ENCODE measurements around the gene AGAP1.

DNA sequence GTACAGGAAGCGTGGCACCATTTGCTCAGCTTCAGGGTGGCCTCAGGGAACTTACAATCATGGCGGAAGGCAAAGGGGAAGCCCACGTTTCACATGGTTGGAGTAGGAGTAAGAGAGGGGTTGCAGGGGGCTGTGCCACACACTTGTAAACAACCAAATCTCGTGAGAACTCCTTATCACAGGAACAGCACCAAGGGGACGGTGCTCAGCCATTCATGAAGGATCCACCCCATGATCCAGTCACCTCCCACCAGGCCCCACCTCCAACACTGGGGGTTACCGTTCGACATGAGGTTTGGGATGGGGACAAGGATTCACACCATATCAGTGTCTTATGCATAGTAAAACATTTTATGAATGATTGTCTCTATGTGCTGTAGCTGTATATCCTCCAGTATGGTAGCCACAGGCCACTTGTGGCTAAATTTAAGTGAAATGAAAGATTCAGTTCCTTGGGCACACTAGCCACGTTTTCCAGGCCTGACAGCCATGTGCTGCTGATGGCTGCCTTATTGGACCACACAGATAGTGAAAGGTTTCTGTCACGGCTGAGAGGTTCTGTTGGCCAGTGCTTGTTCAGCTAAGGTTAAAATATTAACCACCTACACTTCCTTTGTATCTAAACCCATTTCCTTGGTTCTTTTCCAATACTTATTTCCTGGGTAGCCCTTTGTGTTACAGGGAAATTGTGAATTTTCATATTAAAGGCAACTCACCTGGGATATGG lies 77.3 kb downstream of the AGAP1 start:
- TF ChIP-seq EP300 (IDR thresholded peaks at IDR 0.05): no peak
- no peak for TF ChIP-seq RFX5 (IDR thresholded peaks at IDR 0.05)
- TF ChIP-seq, protein P1, sequence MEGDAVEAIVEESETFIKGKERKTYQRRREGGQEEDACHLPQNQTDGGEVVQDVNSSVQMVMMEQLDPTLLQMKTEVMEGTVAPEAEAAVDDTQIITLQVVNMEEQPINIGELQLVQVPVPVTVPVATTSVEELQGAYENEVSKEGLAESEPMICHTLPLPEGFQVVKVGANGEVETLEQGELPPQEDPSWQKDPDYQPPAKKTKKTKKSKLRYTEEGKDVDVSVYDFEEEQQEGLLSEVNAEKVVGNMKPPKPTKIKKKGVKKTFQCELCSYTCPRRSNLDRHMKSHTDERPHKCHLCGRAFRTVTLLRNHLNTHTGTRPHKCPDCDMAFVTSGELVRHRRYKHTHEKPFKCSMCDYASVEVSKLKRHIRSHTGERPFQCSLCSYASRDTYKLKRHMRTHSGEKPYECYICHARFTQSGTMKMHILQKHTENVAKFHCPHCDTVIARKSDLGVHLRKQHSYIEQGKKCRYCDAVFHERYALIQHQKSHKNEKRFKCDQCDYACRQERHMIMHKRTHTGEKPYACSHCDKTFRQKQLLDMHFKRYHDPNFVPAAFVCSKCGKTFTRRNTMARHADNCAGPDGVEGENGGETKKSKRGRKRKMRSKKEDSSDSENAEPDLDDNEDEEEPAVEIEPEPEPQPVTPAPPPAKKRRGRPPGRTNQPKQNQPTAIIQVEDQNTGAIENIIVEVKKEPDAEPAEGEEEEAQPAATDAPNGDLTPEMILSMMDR (IDR thresholded peaks at IDR 0.05): no peak
- TF ChIP-seq ESRRA (IDR thresholded peaks at IDR 0.05; ENCODE audit: borderline replicate concordance, low read length): no peak
- TF ChIP-seq RAD21 (conservative IDR thresholded peaks at IDR 0.05 in 1 of 2, IDR thresholded peaks at IDR 0.05 in 1 of 2): no peak
- TF ChIP-seq, protein P2, sequence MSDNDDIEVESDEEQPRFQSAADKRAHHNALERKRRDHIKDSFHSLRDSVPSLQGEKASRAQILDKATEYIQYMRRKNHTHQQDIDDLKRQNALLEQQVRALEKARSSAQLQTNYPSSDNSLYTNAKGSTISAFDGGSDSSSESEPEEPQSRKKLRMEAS (IDR thresholded peaks at IDR 0.05): no peak
- TF ChIP-seq, protein P3, sequence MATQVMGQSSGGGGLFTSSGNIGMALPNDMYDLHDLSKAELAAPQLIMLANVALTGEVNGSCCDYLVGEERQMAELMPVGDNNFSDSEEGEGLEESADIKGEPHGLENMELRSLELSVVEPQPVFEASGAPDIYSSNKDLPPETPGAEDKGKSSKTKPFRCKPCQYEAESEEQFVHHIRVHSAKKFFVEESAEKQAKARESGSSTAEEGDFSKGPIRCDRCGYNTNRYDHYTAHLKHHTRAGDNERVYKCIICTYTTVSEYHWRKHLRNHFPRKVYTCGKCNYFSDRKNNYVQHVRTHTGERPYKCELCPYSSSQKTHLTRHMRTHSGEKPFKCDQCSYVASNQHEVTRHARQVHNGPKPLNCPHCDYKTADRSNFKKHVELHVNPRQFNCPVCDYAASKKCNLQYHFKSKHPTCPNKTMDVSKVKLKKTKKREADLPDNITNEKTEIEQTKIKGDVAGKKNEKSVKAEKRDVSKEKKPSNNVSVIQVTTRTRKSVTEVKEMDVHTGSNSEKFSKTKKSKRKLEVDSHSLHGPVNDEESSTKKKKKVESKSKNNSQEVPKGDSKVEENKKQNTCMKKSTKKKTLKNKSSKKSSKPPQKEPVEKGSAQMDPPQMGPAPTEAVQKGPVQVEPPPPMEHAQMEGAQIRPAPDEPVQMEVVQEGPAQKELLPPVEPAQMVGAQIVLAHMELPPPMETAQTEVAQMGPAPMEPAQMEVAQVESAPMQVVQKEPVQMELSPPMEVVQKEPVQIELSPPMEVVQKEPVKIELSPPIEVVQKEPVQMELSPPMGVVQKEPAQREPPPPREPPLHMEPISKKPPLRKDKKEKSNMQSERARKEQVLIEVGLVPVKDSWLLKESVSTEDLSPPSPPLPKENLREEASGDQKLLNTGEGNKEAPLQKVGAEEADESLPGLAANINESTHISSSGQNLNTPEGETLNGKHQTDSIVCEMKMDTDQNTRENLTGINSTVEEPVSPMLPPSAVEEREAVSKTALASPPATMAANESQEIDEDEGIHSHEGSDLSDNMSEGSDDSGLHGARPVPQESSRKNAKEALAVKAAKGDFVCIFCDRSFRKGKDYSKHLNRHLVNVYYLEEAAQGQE (IDR thresholded peaks at IDR 0.05): no peak
- TF ChIP-seq, protein P4, sequence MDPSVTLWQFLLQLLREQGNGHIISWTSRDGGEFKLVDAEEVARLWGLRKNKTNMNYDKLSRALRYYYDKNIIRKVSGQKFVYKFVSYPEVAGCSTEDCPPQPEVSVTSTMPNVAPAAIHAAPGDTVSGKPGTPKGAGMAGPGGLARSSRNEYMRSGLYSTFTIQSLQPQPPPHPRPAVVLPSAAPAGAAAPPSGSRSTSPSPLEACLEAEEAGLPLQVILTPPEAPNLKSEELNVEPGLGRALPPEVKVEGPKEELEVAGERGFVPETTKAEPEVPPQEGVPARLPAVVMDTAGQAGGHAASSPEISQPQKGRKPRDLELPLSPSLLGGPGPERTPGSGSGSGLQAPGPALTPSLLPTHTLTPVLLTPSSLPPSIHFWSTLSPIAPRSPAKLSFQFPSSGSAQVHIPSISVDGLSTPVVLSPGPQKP (IDR thresholded peaks at IDR 0.05; ENCODE audit: low read depth, low read length): no peak
- no peak for TF ChIP-seq POLR2A (IDR thresholded peaks at IDR 0.05; ENCODE audit: low read length)
- TF ChIP-seq POLR2AphosphoS2 (conservative IDR thresholded peaks at IDR 0.05; ENCODE audit: low read length): no peak
- TF ChIP-seq, protein P5, sequence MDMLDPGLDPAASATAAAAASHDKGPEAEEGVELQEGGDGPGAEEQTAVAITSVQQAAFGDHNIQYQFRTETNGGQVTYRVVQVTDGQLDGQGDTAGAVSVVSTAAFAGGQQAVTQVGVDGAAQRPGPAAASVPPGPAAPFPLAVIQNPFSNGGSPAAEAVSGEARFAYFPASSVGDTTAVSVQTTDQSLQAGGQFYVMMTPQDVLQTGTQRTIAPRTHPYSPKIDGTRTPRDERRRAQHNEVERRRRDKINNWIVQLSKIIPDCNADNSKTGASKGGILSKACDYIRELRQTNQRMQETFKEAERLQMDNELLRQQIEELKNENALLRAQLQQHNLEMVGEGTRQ (IDR thresholded peaks at IDR 0.05): no peak
- TF ChIP-seq JUNB (IDR thresholded peaks at IDR 0.05): no peak
- no peak for TF ChIP-seq ZFP36 (IDR thresholded peaks at IDR 0.05; ENCODE audit: borderline replicate concordance, partially characterized antibody)

Data from A549 (cell line).